PC-9 (cell line): ENCODE results near the gene PXMP2.

Source experiments
- EZH2 ChIP-seq: fragments of 200-600 bp; sonication (generic); IDR thresholded peaks from 2 replicates; pipeline ENCODE4 v1.8.0; 2017; ENCODE audit warnings: antibody characterized with exemption, low read depth
- TF ChIP-seq, protein P1 (sequence below): fragments of 200-600 bp; sonication (generic); conservative IDR thresholded peaks from 2 replicates; pipeline ENCODE4 v1.6.1; 2017; ENCODE audit warnings: mixed run types, antibody characterized with exemption, mild to moderate bottlenecking, moderate library complexity

DNA sequence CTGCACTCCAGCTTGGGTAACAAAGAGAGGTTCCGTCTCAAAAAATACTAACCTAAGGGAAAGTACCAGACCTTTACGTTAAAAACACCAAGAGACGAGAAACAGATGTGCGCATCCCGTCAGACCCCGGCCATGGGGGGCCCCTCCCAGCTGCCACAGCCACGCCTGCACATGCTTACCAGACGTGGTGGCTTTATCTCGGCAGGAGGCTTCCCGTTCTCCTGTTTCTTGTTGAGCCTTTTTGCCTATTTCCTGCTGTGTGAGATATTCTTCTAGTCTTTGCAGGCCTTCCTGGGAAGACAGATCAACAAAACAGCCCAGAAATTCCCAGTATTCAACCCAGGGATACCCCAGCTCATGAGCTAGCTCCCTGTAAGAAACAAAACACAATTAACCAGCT is 46.8 kb downstream of the PXMP2 start:
- TF ChIP-seq, protein P1, sequence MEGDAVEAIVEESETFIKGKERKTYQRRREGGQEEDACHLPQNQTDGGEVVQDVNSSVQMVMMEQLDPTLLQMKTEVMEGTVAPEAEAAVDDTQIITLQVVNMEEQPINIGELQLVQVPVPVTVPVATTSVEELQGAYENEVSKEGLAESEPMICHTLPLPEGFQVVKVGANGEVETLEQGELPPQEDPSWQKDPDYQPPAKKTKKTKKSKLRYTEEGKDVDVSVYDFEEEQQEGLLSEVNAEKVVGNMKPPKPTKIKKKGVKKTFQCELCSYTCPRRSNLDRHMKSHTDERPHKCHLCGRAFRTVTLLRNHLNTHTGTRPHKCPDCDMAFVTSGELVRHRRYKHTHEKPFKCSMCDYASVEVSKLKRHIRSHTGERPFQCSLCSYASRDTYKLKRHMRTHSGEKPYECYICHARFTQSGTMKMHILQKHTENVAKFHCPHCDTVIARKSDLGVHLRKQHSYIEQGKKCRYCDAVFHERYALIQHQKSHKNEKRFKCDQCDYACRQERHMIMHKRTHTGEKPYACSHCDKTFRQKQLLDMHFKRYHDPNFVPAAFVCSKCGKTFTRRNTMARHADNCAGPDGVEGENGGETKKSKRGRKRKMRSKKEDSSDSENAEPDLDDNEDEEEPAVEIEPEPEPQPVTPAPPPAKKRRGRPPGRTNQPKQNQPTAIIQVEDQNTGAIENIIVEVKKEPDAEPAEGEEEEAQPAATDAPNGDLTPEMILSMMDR = no peak
- TF ChIP-seq EZH2 = no peak
